Lower leg skin (tissue), 4 donors: ENCODE results near the gene IL27RA. TPM values are rescaled to one million over a fixed set of nuclear protein-coding genes. Genes with fewer than 3 reads are reported as not detected.
"Not testable (repeated sequence)": the region's sequence is repeated elsewhere in the genome, so short reads cannot be mapped to it uniquely, and the experiment has no call there.

Experiments
- DNase-seq, 2 donors: peaks; one replicate each; pipeline ENCODE4 v3.0.0-alpha.2; 2019; ENCODE audit warnings: low spot score in 2 of 2
- H3K4me3 ChIP-seq: fragments of 200-600 bp; sonication (generic); 2 replicates; pipeline ENCODE4 v1.5.1; 2017; ENCODE audit warnings: mild to moderate bottlenecking, low read depth; ENCODE audit not compliant: poor library complexity, severe bottlenecking
- CTCF ChIP-seq, 3 donors: fragments of 450-650 bp; IDR thresholded peaks; one replicate each; pipeline ENCODE4 v1.5.1; 2016; ENCODE audit warnings: antibody characterized with exemption in 3 of 3, mild to moderate bottlenecking in 3 of 3, moderate library complexity in 2 of 3
- POLR2A ChIP-seq, 2 donors: fragments of 450-650 bp; IDR thresholded peaks; one replicate each; pipeline ENCODE4 v1.6.1; 2016 to 2017; ENCODE audit warnings: antibody characterized with exemption in 2 of 2, mild to moderate bottlenecking in 1 of 2, moderate library complexity in 1 of 2
- WGBS, 2 donors: methylation state at CpG; one replicate each; pipeline ENCODE4 v1.1.5; 2018; 5-methylcytosine and 5-hydroxymethylcytosine counted together
- intact Hi-C: fragments of 100-400 bp; cut with DNase I; formaldehyde crosslinking; loops from one replicate; pipeline ENCODE4 v1.15.0; 2023; ENCODE audit warnings: low total_unique reads
- total RNA-seq, 4 donors: library from RNA; depleted of rRNA; stranded (reverse); fragments of >200 nt; gene quantifications; one replicate each; pipeline ENCODE4 v1.1.0, GENCODE V29; 2016

The IL27RA gene
- total RNA-seq, 4 donors from 2014 or later, result 0.27 to 2.7 (median 2.0) TPM

DNA sequence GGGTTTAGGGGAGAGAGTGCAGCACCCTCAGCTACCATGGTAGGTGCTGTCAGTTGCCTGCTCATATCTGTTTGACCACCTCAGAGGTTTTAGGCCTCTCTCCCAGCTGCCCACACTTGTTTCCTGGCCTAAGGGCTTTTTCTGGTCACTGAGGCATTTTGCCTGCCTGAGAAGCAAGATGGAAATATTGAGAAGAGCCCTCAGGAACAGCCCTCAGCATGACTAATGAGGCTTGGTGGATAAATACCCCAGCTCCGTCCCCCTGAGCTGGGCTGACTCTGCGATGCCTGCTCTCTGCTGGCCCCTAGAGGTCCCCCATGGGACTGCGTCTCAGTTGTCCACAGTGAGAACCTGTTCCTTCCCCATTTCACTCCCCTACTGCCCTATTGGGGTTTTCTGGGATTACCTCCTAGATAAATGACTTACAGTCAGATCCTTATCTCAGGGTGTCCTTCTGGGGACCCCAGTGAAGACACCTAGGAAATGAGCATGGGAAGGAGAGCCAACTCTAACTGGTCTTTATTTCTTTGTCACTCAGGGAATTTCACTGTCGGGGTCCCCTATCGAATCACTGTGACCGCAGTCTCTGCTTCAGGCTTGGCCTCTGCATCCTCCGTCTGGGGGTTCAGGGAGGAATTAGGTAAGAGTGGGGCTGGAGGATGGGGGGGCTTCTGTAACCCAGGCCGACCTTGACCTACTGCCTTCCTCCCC is 17.0 kb downstream of the IL27RA start:
- TF ChIP-seq POLR2A (IDR thresholded peaks at IDR 0.05) (no peak), CTCF (IDR thresholded peaks at IDR 0.05) (peak in 1 of 3 donors; percentile 18)
- WGBS, 2 donors, result 79 to 86% methylated on average over 7 to 8 of the region's 8 CpGs
- intact Hi-C loops, result no loop called here
- no peak overlapping the region for H3K4me3 ChIP-seq
- no peak for DNase-seq

GRCh38 chr19:14050512-14050911 is 18.9 kb downstream of the IL27RA start:
- DNase-seq, result no peak
- no peak overlapping the region for H3K4me3 ChIP-seq
- WGBS, 2 donors, result 90 to 97% methylated on average over 4 of the region's 4 CpGs
- intact Hi-C loops, result loop anchor here (10.0 kb wide), 1 partner anchor 86 kb away; no protein-coding TSS in a partner anchor
- no peak for TF ChIP-seq POLR2A (IDR thresholded peaks at IDR 0.05)
- TF ChIP-seq CTCF (IDR thresholded peaks at IDR 0.05), result no peak

DNA sequence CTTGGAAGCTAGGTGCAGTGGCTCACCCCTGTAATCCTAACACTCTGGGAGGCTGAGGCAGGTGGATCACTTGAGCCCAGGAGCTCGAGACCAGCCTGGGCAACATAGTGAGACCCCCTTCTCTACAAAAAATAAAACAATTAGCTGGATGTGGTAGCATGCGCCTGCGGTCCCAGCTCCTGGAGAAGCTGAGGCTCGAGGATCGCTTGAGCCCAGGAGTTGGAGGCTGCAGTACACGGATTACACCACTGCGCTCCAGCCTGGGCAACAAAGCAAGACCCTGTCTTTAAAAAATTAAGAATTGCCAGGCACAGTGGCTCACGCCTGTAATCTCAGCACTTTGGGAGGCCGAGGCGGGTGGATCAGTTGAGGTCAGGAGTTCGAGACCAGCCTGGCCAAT is 19.4 kb downstream of the IL27RA start:
- not testable (repeated sequence) for DNase-seq, H3K4me3 ChIP-seq
- WGBS, 2 donors, result 91 to 93% methylated on average over 11 of the region's 11 CpGs
- intact Hi-C loops, result loop anchor here (10.0 kb wide), 1 partner anchor 86 kb away; no protein-coding TSS in a partner anchor

- intact Hi-C loops, result loop anchor here (10.0 kb wide), 1 partner anchor 87 kb away; no protein-coding TSS in a partner anchor
- no peak overlapping the region for H3K4me3 ChIP-seq
- TF ChIP-seq CTCF (IDR thresholded peaks at IDR 0.05), result no peak
- no peak for TF ChIP-seq POLR2A (IDR thresholded peaks at IDR 0.05)
- DNase-seq, result no peak
- WGBS, 2 donors, result 60 to 86% methylated on average over 1 to 9 of the region's 9 CpGs
Measured at GRCh38 chr19:14051980-14052379, 20.4 kb downstream of the IL27RA start.

- WGBS, 2 donors, result 90 to 93% methylated on average over 6 of the region's 6 CpGs
- TF ChIP-seq POLR2A (IDR thresholded peaks at IDR 0.05), result no peak
- H3K4me3 ChIP-seq, result no peak overlapping the region
- intact Hi-C loops, result loop anchor here (10.0 kb wide), 1 partner anchor 88 kb away; no protein-coding TSS in a partner anchor
- no peak for DNase-seq
Measured at GRCh38 chr19:14052470-14052869, 20.9 kb downstream of the IL27RA start.

DNA sequence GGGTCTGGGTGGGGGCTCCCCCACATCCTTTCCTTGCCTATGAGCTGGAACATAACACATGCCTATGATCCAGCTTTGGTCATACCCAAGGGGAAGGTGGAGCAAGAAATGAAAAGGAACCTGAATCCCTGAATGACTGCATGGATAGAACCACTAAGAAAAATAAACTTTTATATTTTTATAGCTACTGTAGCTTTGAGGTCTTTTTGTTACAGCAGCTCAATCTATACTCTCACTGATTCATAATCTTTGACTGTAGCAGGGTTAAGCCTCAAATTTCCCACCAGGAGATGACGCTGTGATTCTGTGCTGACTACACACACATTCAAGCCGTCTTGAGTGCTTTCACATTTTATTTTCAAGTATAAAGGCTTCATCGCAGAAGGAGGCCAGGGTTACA is 21.5 kb downstream of the IL27RA start:
- intact Hi-C loops, result loop anchor here (10.0 kb wide), 1 partner anchor 88 kb away; no protein-coding TSS in a partner anchor
- no peak for DNase-seq
- H3K4me3 ChIP-seq, result no peak overlapping the region
- TF ChIP-seq CTCF (IDR thresholded peaks at IDR 0.05) (no peak), POLR2A (IDR thresholded peaks at IDR 0.05) (no peak)
- WGBS, 2 donors, result 92 to 95% methylated on average over 3 of the region's 3 CpGs
